Right renal pelvis (tissue), 4 donors: ENCODE data around the gene MFAP3L. TPM values are rescaled to one million over a fixed set of nuclear protein-coding genes. Genes with fewer than 3 reads are reported as not detected.
"Not testable (repeated sequence)": the region's sequence is repeated elsewhere in the genome, so short reads cannot be mapped to it uniquely, and the experiment has no call there.

Experiments
- DNase-seq, 4 donors: peaks; one replicate each; pipeline ENCODE4 v3.0.0-alpha.2; 2013; ENCODE audit warnings: low read depth in 4 of 4, low spot score in 3 of 4, missing footprints in 1 of 4
- polyA plus RNA-seq, 4 donors: library from polyadenylated mRNA; unstranded; fragments of 120-200 nt; gene quantifications; one replicate each; pipeline ENCODE4 v1.2.1, GENCODE V29; 2013; ENCODE audit not compliant: insufficient read length in 4 of 4

The MFAP3L gene
- polyA plus RNA-seq, 4 donors: 16.4 to 26.1 (median 22.8) TPM

GRCh38 chr4:169952236-169953002, 73.8 kb downstream of the MFAP3L start:
- DNase-seq: no peak

- DNase-seq: no peak
Observed at GRCh38 chr4:169948271-169948670, 77.9 kb downstream of the MFAP3L start.

- DNase-seq: no peak
Observed at GRCh38 chr4:169945636-169946035, 80.6 kb downstream of the MFAP3L start.

- DNase-seq: not testable (repeated sequence)
Observed at GRCh38 chr4:169943601-169944000, 82.6 kb downstream of the MFAP3L start.

GRCh38 chr4:169941141-169941540, 85.1 kb downstream of the MFAP3L start:
- DNase-seq: no peak

- DNase-seq: no peak
Observed at GRCh38 chr4:169940460-169940859, 85.7 kb downstream of the MFAP3L start.

Other genes with a start within 250 kb of the MFAP3L start
- 10 to 100 TPM; 20.2 to 29.5 (median 27.8) TPM for gene AADAT, start 63.6 kb upstream of the MFAP3L start, polyA plus RNA-seq